Erythroblast (primary cell): ENCODE data around the gene PTPRU.

ENCODE experiments used
- GATA1 ChIP-seq: IDR thresholded peaks from 2 replicates; pipeline ENCODE4 v1.6.1; 2011; ENCODE audit warnings: low read depth, mild to moderate bottlenecking, control low read depth, low read length, moderate library complexity
- POLR2A ChIP-seq: IDR thresholded peaks from 2 replicates; pipeline ENCODE4 v1.6.1; 2011; ENCODE audit warnings: mild to moderate bottlenecking, low read length

GRCh38 chr1:29240400-29240837 is 4.1 kb downstream of the PTPRU start:
- TF ChIP-seq POLR2A, result no peak
- no peak for TF ChIP-seq GATA1
